NB4 (cell line): ENCODE measurements around the gene BHMT2.

ENCODE experiments used
- MYC ChIP-seq: IDR thresholded peaks from 2 replicates; pipeline ENCODE4 v1.6.1; 2011; ENCODE audit warnings: low read depth, low read length
- POLR2A ChIP-seq: IDR thresholded peaks from 2 replicates; pipeline ENCODE4 v1.6.1; 2011; ENCODE audit warnings: mild to moderate bottlenecking; ENCODE audit not compliant: insufficient read length; ENCODE audit errors: extremely low read depth
- TF ChIP-seq, protein P1 (sequence below): IDR thresholded peaks from one replicate; pipeline ENCODE4 v1.5.1; 2012; ENCODE audit warnings: low read depth, low read length
- TF ChIP-seq, protein P2 (sequence below): IDR thresholded peaks from 2 replicates; pipeline ENCODE4 v1.6.1; 2011; ENCODE audit warnings: low read depth, low read length

DNA sequence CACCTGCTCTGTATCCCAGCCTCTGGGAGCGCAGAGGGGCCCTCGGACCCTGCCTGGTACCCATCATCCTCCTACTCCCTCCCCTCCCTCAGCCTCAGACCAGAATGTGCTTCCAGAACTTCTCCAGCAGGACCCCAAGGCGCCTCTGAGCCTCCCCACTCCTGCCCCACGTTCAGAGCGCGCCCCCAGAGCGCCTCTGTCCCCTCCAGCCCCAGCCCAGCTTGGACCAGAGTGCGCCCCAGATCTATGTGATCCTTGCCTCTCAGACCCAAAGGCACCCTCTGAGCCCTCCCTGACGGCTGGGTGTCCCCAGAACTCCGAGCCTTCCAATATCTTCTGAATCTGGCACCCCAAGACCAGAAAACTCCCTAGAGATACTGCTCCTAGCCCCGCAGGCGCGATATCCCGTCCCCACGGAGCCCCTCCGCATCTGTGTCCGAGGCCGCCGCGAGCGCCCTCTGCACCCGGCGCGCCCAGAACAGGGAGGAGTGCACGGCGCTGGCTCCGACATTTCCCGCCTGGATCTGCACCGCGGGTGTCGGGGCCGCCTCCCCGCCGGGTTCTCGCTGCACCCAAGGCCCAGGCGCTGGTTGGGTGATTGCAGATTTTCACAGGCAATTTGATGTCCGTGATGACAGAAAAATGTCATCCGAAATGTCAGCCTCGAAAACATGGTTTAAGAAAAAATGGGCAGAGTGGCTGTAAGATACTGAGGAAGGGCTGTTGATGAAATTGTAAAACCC lies 42.6 kb downstream of the BHMT2 start:
- TF ChIP-seq, protein P1, sequence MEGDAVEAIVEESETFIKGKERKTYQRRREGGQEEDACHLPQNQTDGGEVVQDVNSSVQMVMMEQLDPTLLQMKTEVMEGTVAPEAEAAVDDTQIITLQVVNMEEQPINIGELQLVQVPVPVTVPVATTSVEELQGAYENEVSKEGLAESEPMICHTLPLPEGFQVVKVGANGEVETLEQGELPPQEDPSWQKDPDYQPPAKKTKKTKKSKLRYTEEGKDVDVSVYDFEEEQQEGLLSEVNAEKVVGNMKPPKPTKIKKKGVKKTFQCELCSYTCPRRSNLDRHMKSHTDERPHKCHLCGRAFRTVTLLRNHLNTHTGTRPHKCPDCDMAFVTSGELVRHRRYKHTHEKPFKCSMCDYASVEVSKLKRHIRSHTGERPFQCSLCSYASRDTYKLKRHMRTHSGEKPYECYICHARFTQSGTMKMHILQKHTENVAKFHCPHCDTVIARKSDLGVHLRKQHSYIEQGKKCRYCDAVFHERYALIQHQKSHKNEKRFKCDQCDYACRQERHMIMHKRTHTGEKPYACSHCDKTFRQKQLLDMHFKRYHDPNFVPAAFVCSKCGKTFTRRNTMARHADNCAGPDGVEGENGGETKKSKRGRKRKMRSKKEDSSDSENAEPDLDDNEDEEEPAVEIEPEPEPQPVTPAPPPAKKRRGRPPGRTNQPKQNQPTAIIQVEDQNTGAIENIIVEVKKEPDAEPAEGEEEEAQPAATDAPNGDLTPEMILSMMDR = no peak
- TF ChIP-seq, protein P2, sequence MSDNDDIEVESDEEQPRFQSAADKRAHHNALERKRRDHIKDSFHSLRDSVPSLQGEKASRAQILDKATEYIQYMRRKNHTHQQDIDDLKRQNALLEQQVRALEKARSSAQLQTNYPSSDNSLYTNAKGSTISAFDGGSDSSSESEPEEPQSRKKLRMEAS = no peak
- TF ChIP-seq POLR2A = no peak
- no peak for TF ChIP-seq MYC
